GM18502 (cell line): ENCODE results near the gene SRSF1.
A peak's percentile ranks its signal among the peaks of the same experiment; 100 is the strongest.
"Not testable (repeated sequence)": the region's sequence is repeated elsewhere in the genome, so short reads cannot be mapped to it uniquely, and the experiment has no call there.

Source experiments
- ATAC-seq: cut with Tn5 transposase; IDR thresholded peaks from one replicate; pipeline ENCODE4 v1.9.1; 2021; ENCODE audit warnings: mild to moderate bottlenecking; ENCODE audit not compliant: unreplicated experiment, poor library complexity

Gene SRSF1

GRCh38 chr17:57993471-57994365, 13.3 kb downstream of the SRSF1 start:
- ATAC-seq = no peak

GRCh38 chr17:57991537-57991936, 15.5 kb downstream of the SRSF1 start:
- ATAC-seq = no peak

GRCh38 chr17:57990037-57990436, 17.0 kb downstream of the SRSF1 start:
- ATAC-seq = no peak

GRCh38 chr17:57988301-57989250, 18.5 kb downstream of the SRSF1 start:
- ATAC-seq = peak; percentile 74

- ATAC-seq = peak; percentile 57
Measured at GRCh38 chr17:57987581-57988300, 19.3 kb downstream of the SRSF1 start, which contains the start of gene VEZF1. Gene VEZF1 (minus strand): TSS chr17:57988254. CDS start chr17:57988111, 143 bp downstream.

- peak; percentile 5 for ATAC-seq
Measured at GRCh38 chr17:57986841-57987580, 20.0 kb downstream of the SRSF1 start.

- ATAC-seq = no peak
Measured at GRCh38 chr17:57985675-57985974, 21.4 kb downstream of the SRSF1 start.

GRCh38 chr17:57984936-57985674, 21.9 kb downstream of the SRSF1 start:
- no peak for ATAC-seq

GRCh38 chr17:57984261-57984890, 22.7 kb downstream of the SRSF1 start:
- ATAC-seq = no peak

- no peak for ATAC-seq
Measured at GRCh38 chr17:57983446-57983845, 23.6 kb downstream of the SRSF1 start.

GRCh38 chr17:57982452-57983170, 24.4 kb downstream of the SRSF1 start:
- no peak for ATAC-seq

- no peak for ATAC-seq
Measured at GRCh38 chr17:57980522-57980921, 26.5 kb downstream of the SRSF1 start.

- no peak for ATAC-seq
Measured at GRCh38 chr17:57979076-57979475, 28.0 kb downstream of the SRSF1 start.

GRCh38 chr17:57976594-57976993, 30.5 kb downstream of the SRSF1 start:
- no peak for ATAC-seq

- no peak for ATAC-seq
Measured at GRCh38 chr17:57975044-57975443, 32.0 kb downstream of the SRSF1 start.

GRCh38 chr17:57974053-57974824, 32.8 kb downstream of the SRSF1 start:
- ATAC-seq = not testable (repeated sequence)

- no peak for ATAC-seq
Measured at GRCh38 chr17:57972151-57972550, 34.9 kb downstream of the SRSF1 start.
